GM23248 (cell line): ENCODE data around the gene WNT16.

Source experiments
- EZH2 ChIP-seq: fragments of 200-600 bp; sonication (generic); IDR thresholded peaks from 2 replicates; pipeline ENCODE4 v1.6.1; 2018; ENCODE audit warnings: antibody characterized with exemption, mild to moderate bottlenecking; ENCODE audit not compliant: insufficient read depth, poor library complexity, severe bottlenecking
- EZH2phosphoT487 ChIP-seq: fragments of 200-600 bp; sonication (generic); IDR thresholded peaks from 2 replicates; pipeline ENCODE4 v1.6.1; 2018; ENCODE audit warnings: antibody characterized with exemption, moderate library complexity, mild to moderate bottlenecking, low read depth; ENCODE audit not compliant: insufficient read depth

- no peak for TF ChIP-seq EZH2
- TF ChIP-seq EZH2phosphoT487: no peak
These were observed 60.1 kb downstream of the WNT16 start for GRCh38 chr7:121388950-121389349.
